HFFc6 (cell line): ENCODE measurements around the gene SETD1B. TPM values are rescaled to one million over a fixed set of nuclear protein-coding genes. Genes with fewer than 3 reads are reported as not detected.
"Not testable (repeated sequence)": the region's sequence is repeated elsewhere in the genome, so short reads cannot be mapped to it uniquely, and the experiment has no call there.

Source experiments
- DNase-seq: peaks from one replicate; pipeline ENCODE4 v3.0.0-alpha.2; 2018
- H3K27ac Mint-ChIP-seq: 2 replicates; pipeline ENCODE4 v1.8.0; 2020; ENCODE audit warnings: mild to moderate bottlenecking, mixed read lengths
- H3K27me3 Mint-ChIP-seq: 2 replicates; pipeline ENCODE4 v1.8.0; 2021; ENCODE audit warnings: mild to moderate bottlenecking, moderate library complexity, mixed read lengths; ENCODE audit not compliant: insufficient read depth
- H3K36me3 Mint-ChIP-seq: 2 replicates; pipeline ENCODE4 v1.8.0; 2021; ENCODE audit warnings: low read depth, mixed read lengths
- H3K4me1 Mint-ChIP-seq: 2 replicates; pipeline ENCODE4 v1.8.0; 2020; ENCODE audit warnings: low read depth, mixed read lengths
- H3K4me3 Mint-ChIP-seq: 2 replicates; pipeline ENCODE4 v1.8.0; 2020; ENCODE audit warnings: mild to moderate bottlenecking, moderate library complexity, mixed read lengths
- H3K9me3 Mint-ChIP-seq: 2 replicates; pipeline ENCODE4 v1.8.0; 2020; ENCODE audit warnings: mild to moderate bottlenecking, mixed read lengths
- total RNA-seq, 6 experiments: library from RNA; stranded (reverse); fragmentation: NEBNext Ultra II Directional; extraction: Animal tissue kit (Norgen Biotek cat#: 25700); gene quantifications; 2 replicates in 1 of 6; 3 replicates in 5 of 6; pipeline ENCODE4 v1.2.3, GENCODE V29; 2021
- TF ChIP-seq, protein P1 (sequence below): fragments of 200-600 bp; sonication (generic); IDR thresholded peaks from 2 replicates; pipeline ENCODE4 v1.5.0; 2021; ENCODE audit warnings: antibody characterized with exemption, mild to moderate bottlenecking

Gene SETD1B
- total RNA-seq, 6 experiments from 2014 or later = 18.5 to 22.0 (median 20.9) TPM

DNA sequence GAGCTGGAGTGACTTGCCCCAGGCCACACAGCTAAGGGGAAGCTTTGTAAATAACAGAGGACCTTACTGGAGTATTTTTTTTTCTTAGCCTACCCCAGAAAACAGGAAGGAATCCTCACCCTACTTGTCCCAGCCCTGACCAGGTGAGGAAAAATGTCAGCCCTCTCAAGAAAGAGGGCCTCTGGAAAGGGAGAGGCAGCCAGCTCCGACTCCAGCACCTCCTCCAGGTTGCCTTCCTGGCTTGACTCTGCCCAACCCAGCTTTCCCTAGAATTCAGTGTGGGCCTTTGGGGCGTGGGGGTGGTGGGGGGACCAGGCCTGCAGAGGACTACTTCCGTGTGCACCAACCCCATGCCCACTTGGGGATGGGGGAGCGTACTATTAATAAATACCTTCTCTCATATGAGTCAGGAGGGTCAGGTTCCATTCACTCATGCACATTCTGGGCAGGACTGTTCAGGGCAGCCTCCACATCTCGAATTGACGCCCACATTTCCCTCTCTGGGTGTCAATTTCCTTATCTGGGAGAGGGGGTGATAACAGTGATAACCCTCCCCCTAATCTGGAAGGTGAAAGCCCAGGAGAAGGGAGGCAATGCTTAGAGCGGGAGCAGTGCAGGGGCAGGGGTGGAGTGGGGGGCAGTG, 15.5 kb upstream of the SETD1B start:
- Mint-ChIP-seq H3K9me3 (no peaks in the 10 kb centered on the region), H3K36me3 (no peaks in the 10 kb centered on the region), H3K4me3 (no peak overlapping the region), H3K4me1 (peaks cover 41% of the 10 kb centered on the region), H3K27me3 (peaks cover 10% of the 10 kb centered on the region), H3K27ac (no peak overlapping the region)
- TF ChIP-seq, protein P1, sequence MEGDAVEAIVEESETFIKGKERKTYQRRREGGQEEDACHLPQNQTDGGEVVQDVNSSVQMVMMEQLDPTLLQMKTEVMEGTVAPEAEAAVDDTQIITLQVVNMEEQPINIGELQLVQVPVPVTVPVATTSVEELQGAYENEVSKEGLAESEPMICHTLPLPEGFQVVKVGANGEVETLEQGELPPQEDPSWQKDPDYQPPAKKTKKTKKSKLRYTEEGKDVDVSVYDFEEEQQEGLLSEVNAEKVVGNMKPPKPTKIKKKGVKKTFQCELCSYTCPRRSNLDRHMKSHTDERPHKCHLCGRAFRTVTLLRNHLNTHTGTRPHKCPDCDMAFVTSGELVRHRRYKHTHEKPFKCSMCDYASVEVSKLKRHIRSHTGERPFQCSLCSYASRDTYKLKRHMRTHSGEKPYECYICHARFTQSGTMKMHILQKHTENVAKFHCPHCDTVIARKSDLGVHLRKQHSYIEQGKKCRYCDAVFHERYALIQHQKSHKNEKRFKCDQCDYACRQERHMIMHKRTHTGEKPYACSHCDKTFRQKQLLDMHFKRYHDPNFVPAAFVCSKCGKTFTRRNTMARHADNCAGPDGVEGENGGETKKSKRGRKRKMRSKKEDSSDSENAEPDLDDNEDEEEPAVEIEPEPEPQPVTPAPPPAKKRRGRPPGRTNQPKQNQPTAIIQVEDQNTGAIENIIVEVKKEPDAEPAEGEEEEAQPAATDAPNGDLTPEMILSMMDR = no peak
- no peak for DNase-seq

DNA sequence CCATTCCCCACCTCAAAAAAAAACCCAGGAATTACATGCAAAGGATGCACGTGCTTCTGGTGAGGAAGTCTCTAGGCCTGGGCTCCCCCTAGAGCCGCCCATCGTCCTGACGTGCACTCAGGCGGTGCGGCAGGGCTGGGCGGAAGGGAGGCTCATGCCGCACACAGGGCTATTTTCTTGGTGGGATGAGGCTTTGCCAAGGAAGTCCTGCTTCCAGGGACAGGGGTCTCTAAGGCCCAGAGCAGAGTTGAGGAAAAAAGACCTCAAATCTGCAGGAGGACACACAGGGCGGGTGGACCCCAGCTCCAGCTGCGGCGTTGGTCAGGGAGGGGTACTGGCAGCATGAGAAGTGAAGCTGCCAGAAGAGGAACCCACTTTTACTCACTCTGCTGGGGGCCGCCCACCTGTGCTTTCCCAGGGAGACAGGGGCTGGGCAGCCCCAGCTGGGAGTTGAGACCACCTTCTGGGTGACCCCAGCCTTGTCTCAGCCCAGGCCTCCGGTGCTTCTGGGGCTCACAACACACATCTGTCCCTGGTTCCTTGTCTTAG, 14.5 kb upstream of the SETD1B start:
- H3K4me3 Mint-ChIP-seq = no peak overlapping the region
- H3K9me3 Mint-ChIP-seq = no peaks in the 10 kb centered on the region
- H3K27ac Mint-ChIP-seq = no peak overlapping the region
- peaks cover 6% of the 10 kb centered on the region for H3K27me3 Mint-ChIP-seq
- TF ChIP-seq, protein P1 = no peak
- H3K4me1 Mint-ChIP-seq = peaks cover 36% of the 10 kb centered on the region
- no peaks in the 10 kb centered on the region for H3K36me3 Mint-ChIP-seq
- DNase-seq = no peak

DNA sequence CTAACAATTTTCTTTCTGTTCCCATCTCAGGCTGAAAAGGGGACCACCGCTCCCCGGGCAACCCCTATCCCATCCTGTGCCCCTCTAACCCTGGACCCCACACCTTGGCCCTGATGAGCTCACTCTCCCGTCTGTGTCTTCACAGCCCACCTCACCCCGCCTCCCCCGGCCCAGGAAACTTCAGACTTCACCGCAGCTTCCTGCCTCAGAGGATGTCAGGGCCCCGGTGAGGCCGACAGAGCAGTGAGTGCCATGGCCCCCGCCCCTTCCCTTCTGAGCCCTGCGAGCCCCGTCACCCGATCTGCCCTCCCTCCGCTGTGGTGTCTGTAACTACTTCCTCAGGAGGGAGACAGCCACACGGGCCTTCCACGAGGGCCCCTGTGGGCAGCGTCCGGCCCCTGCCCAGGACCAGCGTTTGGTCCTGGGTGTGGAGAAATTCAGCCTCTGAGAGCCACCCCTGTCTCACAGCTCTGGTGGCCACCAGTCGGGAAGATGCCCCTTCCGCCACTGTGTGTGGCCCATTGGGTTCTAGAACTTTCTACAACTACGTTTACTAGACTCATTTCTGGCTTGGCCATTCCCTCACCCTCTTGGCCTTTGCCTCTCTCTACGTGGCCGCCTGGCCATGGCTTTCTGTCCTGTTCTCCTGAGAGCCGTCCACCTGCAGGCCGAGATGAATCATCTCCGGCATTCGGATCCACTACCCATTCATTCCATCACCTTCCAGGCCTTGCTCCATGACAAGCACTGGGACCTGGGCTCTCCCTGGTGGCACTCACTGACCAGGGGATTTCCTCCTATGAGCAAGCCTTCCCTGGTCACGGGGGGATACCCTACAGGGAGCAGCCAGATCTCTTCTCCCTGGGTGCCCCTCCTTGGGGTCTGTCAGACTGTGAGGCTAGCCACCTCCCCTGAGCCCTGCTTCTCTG, 13.7 kb upstream of the SETD1B start:
- DNase-seq = no peak
- Mint-ChIP-seq H3K4me3 (no peak overlapping the region), H3K9me3 (no peaks in the 10 kb centered on the region), H3K27ac (no peak overlapping the region), H3K27me3 (peaks cover 6% of the 10 kb centered on the region), H3K4me1 (peaks cover 36% of the 10 kb centered on the region), H3K36me3 (no peaks in the 10 kb centered on the region)
- TF ChIP-seq, protein P1 = no peak

DNA sequence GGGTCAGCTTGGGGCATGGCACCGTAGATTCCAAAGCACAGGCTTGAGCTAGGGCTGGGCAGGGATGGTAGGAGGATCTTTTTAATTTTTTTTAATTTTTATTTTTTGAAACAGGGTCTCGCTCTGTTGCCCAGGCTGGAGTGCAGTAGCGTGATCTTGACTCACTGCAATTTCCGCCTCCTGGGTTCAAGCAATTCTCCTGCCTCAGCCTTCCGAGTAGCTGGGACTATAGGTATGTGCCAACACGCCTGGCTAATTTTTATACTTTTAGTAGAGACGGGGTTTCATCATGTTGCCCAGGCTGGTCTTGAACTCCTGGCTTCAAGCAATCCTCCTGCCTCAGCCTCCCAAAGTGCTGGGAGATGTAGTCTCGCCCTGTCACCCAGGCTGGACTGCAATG, 13.0 kb upstream of the SETD1B start:
- not testable (repeated sequence) for DNase-seq

DNA sequence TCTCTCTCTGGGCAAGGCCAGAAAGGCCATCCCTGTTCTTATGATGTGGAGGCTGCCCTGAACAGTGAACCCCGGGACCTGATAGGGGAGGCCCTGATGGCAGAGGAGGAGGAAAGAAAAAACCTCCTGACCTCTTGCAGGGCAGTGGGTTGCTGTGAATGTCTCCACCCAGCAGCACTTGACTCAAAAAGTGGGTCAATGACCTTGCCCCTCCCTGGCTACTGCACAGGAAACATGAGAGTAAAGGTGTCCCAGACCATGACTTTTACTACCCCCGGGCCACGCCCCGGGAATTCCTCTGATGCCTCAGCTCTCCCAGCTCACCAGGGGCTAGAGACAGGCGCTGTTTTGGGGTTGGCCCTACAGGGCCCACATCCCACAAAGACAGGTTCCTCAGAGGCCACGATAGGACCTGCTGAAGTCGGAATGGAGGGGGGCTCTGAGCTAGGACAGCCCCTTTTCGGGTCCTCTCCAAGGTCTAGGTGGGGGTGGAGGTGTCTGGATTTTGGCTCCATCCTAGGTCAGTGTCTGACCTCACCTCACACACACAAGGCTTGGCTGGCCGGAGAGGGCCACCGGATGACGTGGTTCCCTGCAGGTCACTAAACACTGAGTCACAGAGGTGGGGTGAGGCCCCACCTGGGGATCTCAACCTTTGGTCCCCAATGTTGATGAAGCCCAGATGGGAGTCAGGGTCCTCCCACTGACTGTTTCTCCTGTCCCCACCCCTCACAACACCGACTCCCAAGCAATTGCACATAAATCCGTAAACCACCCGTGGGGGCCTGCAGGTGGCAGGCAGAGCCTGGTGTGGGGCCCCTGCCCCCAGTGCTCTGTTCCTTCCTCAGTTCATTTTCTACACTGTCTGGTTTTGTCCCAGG, 11.9 kb upstream of the SETD1B start:
- Mint-ChIP-seq H3K27ac (no peak overlapping the region), H3K27me3 (peaks cover 6% of the 10 kb centered on the region), H3K4me3 (no peak overlapping the region; the same call in 1 of the 2 replicates), H3K9me3 (no peaks in the 10 kb centered on the region), H3K36me3 (no peaks in the 10 kb centered on the region), H3K4me1 (peaks cover 36% of the 10 kb centered on the region)
- DNase-seq = no peak
- TF ChIP-seq, protein P1 = no peak

More for the DNA sequence above, 13.0 kb upstream of the SETD1B start:
- H3K4me1 Mint-ChIP-seq = peaks cover 39% of the 10 kb centered on the region
- not testable (repeated sequence) for H3K9me3 Mint-ChIP-seq, H3K27ac Mint-ChIP-seq, H3K27me3 Mint-ChIP-seq, H3K36me3 Mint-ChIP-seq, H3K4me3 Mint-ChIP-seq
